Common myeloid progenitor, CD34-positive (primary cell): ENCODE data around the gene WWOX.

Experiments used
- CTCF ChIA-PET: fragments of 350-600 bp; sonication (Branson Sonifier 250); formaldehyde crosslinking; loops from one replicate; lab custom pipeline; 2021; ENCODE audit warnings: antibody characterized with exemption; lab: Charles Lee
- POLR2A ChIA-PET: fragments of 350-600 bp; sonication (Branson Sonifier 250); formaldehyde crosslinking; loops from one replicate; lab custom pipeline; 2021; ENCODE audit warnings: antibody characterized with exemption; lab: Charles Lee
- DNase-seq, 3 donors: peaks; one replicate each; pipeline versions ENCODE4 v3.0.0 to v3.0.0-alpha.2; 2013
- H3K27ac ChIP-seq, 2 experiments: 1 replicate in 1 of 2; 2 replicates in 1 of 2; pipeline ENCODE4 v1.7.0; 2013; ENCODE audit warnings: inconsistent platforms in 2 of 2, low read length in 2 of 2, mild to moderate bottlenecking in 2 of 2, low read depth in 1 of 2, moderate library complexity in 1 of 2; ENCODE audit not compliant: severe bottlenecking in 2 of 2, insufficient read depth in 1 of 2, poor library complexity in 1 of 2
- H3K27me3 ChIP-seq, 5 experiments: replicated peaks in 2 of 5; 1 replicate in 3 of 5; 2 replicates in 2 of 5; pipeline versions ENCODE4 v1.6.1 to v1.7.0; 2013; ENCODE audit warnings: low read length in 4 of 5, mild to moderate bottlenecking in 2 of 5, moderate library complexity in 2 of 5, inconsistent platforms in 1 of 5; ENCODE audit not compliant: insufficient read depth in 5 of 5, control insufficient read depth in 4 of 5
- H3K36me3 ChIP-seq, 4 experiments: 1 replicate in 2 of 4; 2 replicates in 2 of 4; pipeline versions ENCODE4 v1.6.1 to v1.7.0; 2013; ENCODE audit warnings: low read length in 3 of 4, control low read depth in 1 of 4, mild to moderate bottlenecking in 1 of 4; ENCODE audit not compliant: control insufficient read depth in 4 of 4, insufficient read depth in 4 of 4
- H3K4me1 ChIP-seq, 4 experiments: 1 replicate in 3 of 4; 2 replicates in 1 of 4; pipeline versions ENCODE4 v1.6.1 to v1.7.1; 2013; ENCODE audit warnings: low read length in 3 of 4, mild to moderate bottlenecking in 3 of 4, control low read depth in 1 of 4, inconsistent platforms in 1 of 4, moderate library complexity in 1 of 4; ENCODE audit not compliant: control insufficient read depth in 4 of 4, insufficient read depth in 4 of 4; ENCODE audit errors: control extremely low read depth in 1 of 4
- H3K4me3 ChIP-seq, 7 experiments: 1 replicate in 4 of 7; 2 replicates in 3 of 7; pipeline versions ENCODE4 v1.5.1 to v1.7.0; 2013; ENCODE audit warnings: mild to moderate bottlenecking in 7 of 7, low read length in 6 of 7, moderate library complexity in 6 of 7, inconsistent platforms in 2 of 7, low read depth in 2 of 7, control low read depth in 1 of 7; ENCODE audit not compliant: insufficient read depth in 4 of 7, control insufficient read depth in 1 of 7; ENCODE audit errors: extremely low read depth in 1 of 7
- H3K9me3 ChIP-seq, 5 experiments: 1 replicate in 4 of 5; 2 replicates in 1 of 5; pipeline versions ENCODE4 v1.6.1 to v1.7.1; 2013; ENCODE audit warnings: low read length in 4 of 5, mild to moderate bottlenecking in 2 of 5, inconsistent platforms in 1 of 5, low read depth in 1 of 5, moderate library complexity in 1 of 5; ENCODE audit not compliant: control insufficient read depth in 4 of 5, insufficient read depth in 2 of 5; ENCODE audit errors: control extremely low read depth in 1 of 5
- WGBS: methylation state at CpG from one replicate; pipeline ENCODE4 v1.1.5; 2013; ENCODE audit not compliant: insufficient coverage; 5-methylcytosine and 5-hydroxymethylcytosine counted together

WWOX gene

GRCh38 chr16:78461087-78461486 lies 361.6 kb downstream of the WWOX start:
- no CpG with 5 or more reads among the region's 4 CpGs for WGBS
- POLR2A ChIA-PET: no interaction called here
- H3K27me3 ChIP-seq: no peaks in the 10 kb centered on the region
- peaks cover 0 to 6% (median 0%) of the 10 kb centered on the region in 5 experiments for H3K9me3 ChIP-seq
- H3K36me3 ChIP-seq: no peaks in the 10 kb centered on the region
- H3K27ac ChIP-seq: no peak overlapping the region
- DNase-seq: peak; percentile 10 to 60 (median 27)
- no peak overlapping the region for H3K4me3 ChIP-seq
- peaks cover 0 to 11% (median 5%) of the 10 kb centered on the region in 4 experiments for H3K4me1 ChIP-seq
- CTCF ChIA-PET: interaction anchor here (1.1 kb wide), 1 partner anchor 12 kb away, joined by 3 read pairs; no protein-coding TSS in a partner anchor

- whole genome bisulfite sequencing: 84% methylated on average over 4 of the region's 9 CpGs
- Histone ChIP-seq H3K4me1 (peaks cover 0 to 11% (median 5%) of the 10 kb centered on the region in 4 experiments), H3K36me3 (no peaks in the 10 kb centered on the region), H3K27ac (no peak overlapping the region), H3K9me3 (peaks cover 0 to 6% (median 0%) of the 10 kb centered on the region in 5 experiments), H3K27me3 (no peaks in the 10 kb centered on the region), H3K4me3 (no peak overlapping the region)
- ChIA-PET POLR2A (no interaction called here), CTCF (interaction anchor here (1.1 kb wide), 1 partner anchor 13 kb away, joined by 3 read pairs; no protein-coding TSS in a partner anchor)
- DNase-seq: peak in 1 of 3 donors; percentile 9
Observed at GRCh38 chr16:78461496-78462287, 362.2 kb downstream of the WWOX start.

- DNase-seq: no peak
- WGBS: 92% methylated on average over 18 of the region's 24 CpGs
- H3K27ac ChIP-seq: no peak overlapping the region
- H3K9me3 ChIP-seq: peaks cover 0 to 6% (median 0%) of the 10 kb centered on the region in 5 experiments
- H3K27me3 ChIP-seq: no peaks in the 10 kb centered on the region
- ChIA-PET CTCF (no interaction called here), POLR2A (no interaction called here)
- H3K4me3 ChIP-seq: no peak overlapping the region
- peaks cover 0 to 11% (median 5%) of the 10 kb centered on the region in 4 experiments for H3K4me1 ChIP-seq
- H3K36me3 ChIP-seq: no peaks in the 10 kb centered on the region
Observed at GRCh38 chr16:78462288-78463208, 363.1 kb downstream of the WWOX start.

- H3K36me3 ChIP-seq: no peaks in the 10 kb centered on the region
- WGBS: 100% methylated on average over 1 of the region's 1 CpG
- H3K4me1 ChIP-seq: peaks cover 0 to 11% (median 5%) of the 10 kb centered on the region in 4 experiments
- DNase-seq: no peak
- ChIA-PET POLR2A (no interaction called here), CTCF (no interaction called here)
- H3K9me3 ChIP-seq: peaks cover 0 to 6% (median 0%) of the 10 kb centered on the region in 5 experiments
- no peaks in the 10 kb centered on the region for H3K27me3 ChIP-seq
- no peak overlapping the region for H3K4me3 ChIP-seq
- no peak overlapping the region for H3K27ac ChIP-seq
Observed at GRCh38 chr16:78463591-78463990, 364.1 kb downstream of the WWOX start.

- H3K4me1 ChIP-seq: peaks cover 0 to 11% (median 5%) of the 10 kb centered on the region in 4 experiments
- no peak for DNase-seq
- WGBS: 100% methylated on average over 1 of the region's 3 CpGs
- ChIA-PET CTCF (no interaction called here), POLR2A (no interaction called here)
- H3K4me3 ChIP-seq: no peak overlapping the region
- peaks cover 0 to 6% (median 0%) of the 10 kb centered on the region in 5 experiments for H3K9me3 ChIP-seq
- no peaks in the 10 kb centered on the region for H3K27me3 ChIP-seq
- no peak overlapping the region for H3K27ac ChIP-seq
- no peaks in the 10 kb centered on the region for H3K36me3 ChIP-seq
Observed at GRCh38 chr16:78464833-78465232, 365.4 kb downstream of the WWOX start.

GRCh38 chr16:78465730-78466129 lies 366.3 kb downstream of the WWOX start:
- no peak overlapping the region for H3K4me3 ChIP-seq

More at GRCh38 chr16:78465730-78466129, 366.3 kb downstream of the WWOX start:
- no peaks in the 10 kb centered on the region for H3K36me3 ChIP-seq
- H3K27me3 ChIP-seq: no peaks in the 10 kb centered on the region
- ChIA-PET POLR2A (no interaction called here), CTCF (no interaction called here)
- DNase-seq: no peak
- H3K9me3 ChIP-seq: peaks cover 0 to 6% (median 0%) of the 10 kb centered on the region in 5 experiments
- 93% methylated on average over 5 of the region's 6 CpGs for WGBS
- H3K4me1 ChIP-seq: peaks cover 0 to 11% (median 5%) of the 10 kb centered on the region in 4 experiments
- H3K27ac ChIP-seq: no peak overlapping the region
